Ectodermal cell (in vitro differentiated cells): Measurements from ENCODE around the gene SH3GL3.

Experiments
- H3K27ac ChIP-seq: 2 replicates; pipeline ENCODE4 v1.7.0; 2013; ENCODE audit warnings: mild to moderate bottlenecking, low read depth, low read length; ENCODE audit not compliant: insufficient read depth, poor library complexity, severe bottlenecking
- H3K27me3 ChIP-seq: 2 replicates; pipeline ENCODE4 v1.7.0; 2013; ENCODE audit warnings: mild to moderate bottlenecking, low read length; ENCODE audit not compliant: insufficient read depth, control insufficient read depth, poor library complexity, severe bottlenecking
- H3K36me3 ChIP-seq: one replicate; pipeline ENCODE4 v1.7.0; 2013; ENCODE audit warnings: low read length; ENCODE audit not compliant: control insufficient read depth, insufficient read depth
- H3K4me1 ChIP-seq: one replicate; pipeline ENCODE4 v1.7.0; 2013; ENCODE audit warnings: low read length; ENCODE audit not compliant: control insufficient read depth, insufficient read depth
- H3K4me3 ChIP-seq: 2 replicates; pipeline ENCODE4 v1.7.0; 2013; ENCODE audit warnings: low read depth, low read length, control low read depth; ENCODE audit not compliant: insufficient read depth
- H3K9me3 ChIP-seq: 2 replicates; pipeline ENCODE4 v1.7.0; 2013; ENCODE audit warnings: mild to moderate bottlenecking, low read length, moderate library complexity; ENCODE audit not compliant: control insufficient read depth
- WGBS, 2 experiments: methylation state at CpG; one replicate each; pipeline ENCODE4 v1.1.7; 2013; ENCODE audit warnings: missing lambda C conversion rate in 2 of 2; 5-methylcytosine and 5-hydroxymethylcytosine counted together

The SH3GL3 gene

DNA sequence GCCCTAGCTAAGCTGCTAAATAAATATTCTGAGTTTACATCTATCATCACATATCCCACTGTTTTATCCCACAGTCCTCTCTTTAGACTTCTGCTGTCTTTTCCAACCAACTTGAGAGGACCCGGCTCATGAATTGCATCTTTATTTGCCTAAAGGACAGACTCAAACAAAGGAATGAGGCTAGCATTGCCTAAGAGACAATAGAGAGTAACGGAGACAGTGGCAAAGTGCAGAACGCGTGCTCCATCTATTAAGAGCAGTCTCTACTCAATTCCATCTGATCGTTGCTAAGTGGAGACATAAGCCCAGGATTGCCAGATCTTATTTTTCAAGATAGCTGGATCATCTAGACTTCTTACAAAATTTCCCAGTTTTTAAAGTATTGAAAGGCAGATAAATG lies 209.1 kb downstream of the SH3GL3 start:
- Histone ChIP-seq H3K9me3 (no peaks in the 10 kb centered on the region), H3K27me3 (peaks cover 54% of the 10 kb centered on the region), H3K4me1 (peaks cover 4% of the 10 kb centered on the region), H3K27ac (no peak overlapping the region), H3K36me3 (no peaks in the 10 kb centered on the region), H3K4me3 (no peak overlapping the region)
- WGBS, 2 experiments = 90% methylated on average over 5 of the region's 5 CpGs

DNA sequence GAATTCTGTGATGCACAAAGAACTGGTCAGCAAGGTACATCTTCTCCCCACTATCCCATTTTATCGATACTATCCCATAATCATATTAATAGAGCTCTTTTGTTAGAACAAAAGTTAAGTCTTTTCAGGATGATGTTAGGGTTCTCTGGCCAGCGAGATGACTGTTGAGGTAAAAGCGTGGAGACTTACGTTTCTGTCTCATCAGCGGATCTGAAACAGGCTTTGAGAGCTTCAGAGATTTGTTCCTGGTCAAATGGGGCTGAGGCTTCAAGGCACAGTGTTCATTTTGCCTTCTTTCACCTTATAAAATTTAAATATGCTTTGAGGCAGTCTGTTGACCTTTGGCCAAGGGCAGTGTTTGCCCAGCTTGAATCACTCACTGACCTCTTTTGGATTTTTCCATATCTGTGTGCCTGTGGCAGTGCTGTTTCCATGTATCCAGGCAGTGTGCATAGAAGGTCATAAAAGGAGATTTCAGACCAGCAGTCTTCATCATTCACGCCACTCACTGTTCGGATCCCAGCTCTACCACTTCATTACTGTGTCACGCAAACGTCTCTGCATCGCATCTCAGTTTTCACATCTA lies 209.9 kb downstream of the SH3GL3 start:
- peaks cover 4% of the 10 kb centered on the region for H3K4me1 ChIP-seq
- no peak overlapping the region for H3K27ac ChIP-seq
- H3K9me3 ChIP-seq = no peaks in the 10 kb centered on the region
- H3K4me3 ChIP-seq = no peak overlapping the region
- WGBS, 2 experiments = 94 to 96% methylated on average over 7 to 8 of the region's 10 CpGs
- no peaks in the 10 kb centered on the region for H3K36me3 ChIP-seq
- H3K27me3 ChIP-seq = peaks cover 50% of the 10 kb centered on the region

DNA sequence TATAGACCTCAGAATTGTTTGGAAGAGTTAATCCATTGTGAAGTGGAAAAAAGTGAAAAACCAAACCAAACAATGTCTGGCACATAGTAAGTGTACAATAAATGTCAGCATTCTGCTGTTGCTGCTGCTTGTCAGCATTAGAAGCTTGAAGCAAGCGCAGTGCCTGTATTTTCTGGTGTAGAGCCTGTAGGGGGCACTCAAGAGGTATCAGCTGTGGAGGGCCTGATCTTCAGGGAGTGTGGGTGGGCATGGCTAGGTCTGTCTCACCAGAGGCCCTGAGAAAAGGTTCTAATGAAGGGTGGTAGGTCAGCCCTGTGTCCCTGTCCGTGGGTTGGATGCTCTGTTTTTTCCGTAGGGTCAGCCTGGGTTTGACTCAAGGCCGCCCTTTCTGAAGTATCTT lies 210.4 kb downstream of the SH3GL3 start:
- Histone ChIP-seq H3K9me3 (no peaks in the 10 kb centered on the region), H3K4me1 (peaks cover 4% of the 10 kb centered on the region), H3K27me3 (peaks cover 45% of the 10 kb centered on the region), H3K4me3 (no peak overlapping the region), H3K27ac (no peak overlapping the region), H3K36me3 (no peaks in the 10 kb centered on the region)
- WGBS, 2 experiments = 85 to 86% methylated on average over 4 of the region's 4 CpGs

DNA sequence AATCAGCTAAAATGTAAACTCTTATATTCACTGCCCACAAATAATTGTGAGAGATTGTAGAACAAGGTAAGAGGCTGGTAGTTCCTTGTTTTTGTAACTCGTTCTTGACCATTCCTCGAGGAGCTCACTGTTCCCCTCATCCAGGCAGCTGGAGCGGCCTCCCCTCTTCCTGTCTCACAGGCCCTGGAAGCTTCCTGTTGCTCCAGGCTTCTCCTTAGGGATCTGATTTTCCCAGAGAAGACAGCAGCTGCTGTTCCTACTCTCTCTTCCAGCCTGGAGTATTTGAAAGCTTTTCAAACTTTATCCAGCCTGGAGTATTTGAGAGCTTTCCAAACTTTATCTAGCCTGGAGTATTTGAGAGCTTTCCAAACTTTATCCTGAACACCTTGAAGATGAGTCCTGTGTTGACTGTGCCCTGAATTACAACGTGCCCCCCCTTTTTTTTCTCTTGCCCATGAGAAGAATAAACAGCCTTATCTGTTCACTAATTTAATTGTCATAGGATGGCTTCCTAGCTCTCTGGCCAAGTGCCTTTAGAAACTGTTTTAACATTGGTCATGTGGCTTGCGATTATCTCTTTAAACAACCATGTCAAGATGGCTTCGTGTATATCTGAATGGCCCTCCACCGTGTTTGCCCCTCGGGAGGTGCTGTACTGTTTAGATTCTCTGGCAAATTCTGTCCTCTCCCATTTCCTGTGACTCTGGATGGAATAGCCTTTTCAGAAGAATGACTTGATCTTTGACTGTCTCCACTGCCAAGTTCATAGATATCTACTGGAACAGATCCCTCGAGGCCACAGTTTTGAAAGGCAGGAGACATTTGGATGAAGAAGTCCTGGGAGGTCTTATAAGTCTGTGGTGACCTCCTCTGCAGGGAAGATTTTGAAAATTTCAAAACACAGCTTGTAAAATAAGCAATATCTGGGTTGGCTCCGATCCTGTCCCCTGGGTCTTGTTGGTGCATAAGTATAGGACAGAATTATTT lies 211.6 kb downstream of the SH3GL3 start:
- Histone ChIP-seq H3K9me3 (no peaks in the 10 kb centered on the region), H3K27me3 (peaks cover 33% of the 10 kb centered on the region), H3K36me3 (no peaks in the 10 kb centered on the region), H3K27ac (no peak overlapping the region), H3K4me3 (no peak overlapping the region), H3K4me1 (peaks cover 4% of the 10 kb centered on the region)
- 90 to 93% methylated on average over 10 of the region's 10 CpGs for WGBS, 2 experiments

DNA sequence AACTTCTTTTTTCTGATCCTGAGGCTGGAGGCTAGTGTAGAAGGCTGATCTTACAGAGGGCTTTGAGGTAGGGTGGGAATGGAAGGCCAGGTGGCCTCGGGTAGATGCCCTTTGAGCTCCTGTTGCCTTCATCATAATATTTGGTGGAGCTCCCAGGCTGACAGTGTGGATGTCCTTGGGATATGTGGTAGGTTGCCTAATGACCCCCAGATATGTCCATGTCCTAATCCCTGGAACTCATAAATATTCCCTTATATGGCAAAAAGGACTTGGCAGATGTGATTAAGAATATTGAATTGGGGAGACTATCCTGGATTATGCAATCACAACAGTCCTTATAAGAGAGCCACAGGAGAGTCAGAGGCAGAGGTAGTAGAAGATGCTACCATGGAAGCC lies 212.3 kb downstream of the SH3GL3 start:
- peaks cover 4% of the 10 kb centered on the region for H3K4me1 ChIP-seq
- no peaks in the 10 kb centered on the region for H3K9me3 ChIP-seq
- no peaks in the 10 kb centered on the region for H3K36me3 ChIP-seq
- H3K4me3 ChIP-seq = no peak overlapping the region
- H3K27me3 ChIP-seq = peaks cover 27% of the 10 kb centered on the region
- 75 to 81% methylated on average over 1 of the region's 1 CpG for WGBS, 2 experiments
- no peak overlapping the region for H3K27ac ChIP-seq

DNA sequence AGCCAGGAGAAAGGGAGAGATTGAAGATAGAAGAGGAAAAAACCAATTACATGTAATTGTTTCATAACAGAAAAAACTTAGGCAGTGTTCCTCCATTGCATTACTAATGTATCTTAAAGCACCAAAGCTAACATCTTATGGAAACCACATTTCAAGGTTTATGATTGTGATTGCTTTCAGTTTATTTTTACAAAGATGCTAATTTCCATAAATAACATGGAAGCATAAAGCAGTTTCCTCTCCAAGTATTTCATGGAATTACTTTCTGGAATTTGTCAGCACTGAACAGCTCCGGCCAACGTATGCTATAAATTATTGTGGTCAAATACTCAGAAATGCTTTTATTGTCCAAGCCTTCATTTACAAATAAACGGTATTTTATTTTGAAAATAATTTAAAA lies 218.3 kb downstream of the SH3GL3 start:
- H3K27ac ChIP-seq = no peak overlapping the region
- no peaks in the 10 kb centered on the region for H3K27me3 ChIP-seq
- no peak overlapping the region for H3K4me3 ChIP-seq
- H3K4me1 ChIP-seq = no peaks in the 10 kb centered on the region
- H3K36me3 ChIP-seq = no peaks in the 10 kb centered on the region
- 87 to 96% methylated on average over 2 of the region's 3 CpGs for WGBS, 2 experiments
- no peaks in the 10 kb centered on the region for H3K9me3 ChIP-seq
